Activated CD4-positive, alpha-beta T cell treated with anti-CD3 and anti-CD28 coated beads, Interleukin-2, amount 50 U/mL, for 16 hours (primary cell): Measurements from ENCODE around the gene HTRA1.

Experiments
- DNase-seq: peaks from one replicate; pipeline ENCODE4 v3.0.0-alpha.2; 2020

Gene HTRA1

GRCh38 chr10:122559228-122559627 is 97.9 kb downstream of the HTRA1 start:
- no peak for DNase-seq

- DNase-seq = no peak
These were observed 99.0 kb downstream of the HTRA1 start, which contains the start of gene DMBT1 for GRCh38 chr10:122560279-122560804. Gene DMBT1 (plus strand): TSS chr10:122560754. CDS start chr10:122560771, 17 bp downstream.

DNA sequence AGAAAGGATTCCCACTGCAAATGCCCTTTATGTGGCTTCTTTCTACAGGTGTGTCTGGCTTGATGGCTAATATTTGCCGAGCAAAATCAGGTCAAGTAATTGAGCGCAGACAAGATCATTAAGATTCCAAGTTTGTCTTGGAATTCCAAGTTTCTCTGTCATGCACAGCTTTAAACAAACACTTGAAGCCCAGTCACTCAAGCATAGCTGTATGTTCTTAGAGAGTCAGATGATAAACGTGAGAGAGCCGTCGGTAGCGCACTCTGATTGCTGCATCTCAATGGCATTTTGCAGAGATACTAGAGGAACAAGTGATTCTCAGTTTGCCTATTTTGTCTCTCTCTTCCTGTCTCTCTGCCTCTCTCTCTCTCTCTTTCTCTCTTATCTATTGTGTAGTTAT is 99.9 kb downstream of the HTRA1 start:
- DNase-seq = no peak

- DNase-seq = no peak
These were observed 100.4 kb downstream of the HTRA1 start for GRCh38 chr10:122561792-122562191.
